Prostate gland (tissue), 2 donors: ENCODE measurements around the gene JUN. TPM values are rescaled to one million over a fixed set of nuclear protein-coding genes. Genes with fewer than 3 reads are reported as not detected.
"Not testable (repeated sequence)": the region's sequence is repeated elsewhere in the genome, so short reads cannot be mapped to it uniquely, and the experiment has no call there.

ENCODE experiments used
- DNase-seq: peaks from one replicate; pipeline ENCODE4 v3.0.0-alpha.2; 2019; ENCODE audit warnings: low spot score
- H3K27ac ChIP-seq, 2 donors: fragments of 200-600 bp; sonication (generic); 2 replicates each; pipeline ENCODE4 v1.5.1; 2017 to 2019
- H3K27me3 ChIP-seq: fragments of 200-600 bp; sonication (generic); replicated peaks from 2 replicates; pipeline ENCODE4 v1.5.1; 2019; ENCODE audit not compliant: insufficient read depth
- H3K36me3 ChIP-seq, 2 donors: fragments of 200-600 bp; sonication (generic); 1 replicate in 1 of 2; 2 replicates in 1 of 2; pipeline versions ENCODE4 v1.5.1 to v1.8.1; 2017 to 2019
- H3K4me1 ChIP-seq: fragments of 200-600 bp; sonication (generic); replicated peaks from 2 replicates; pipeline ENCODE4 v1.5.1; 2019
- H3K4me3 ChIP-seq, 2 donors: fragments of 200-600 bp; sonication (generic); 2 replicates each; pipeline ENCODE4 v1.5.1; 2017 to 2019
- H3K9me3 ChIP-seq: fragments of 200-600 bp; sonication (generic); 2 replicates; pipeline ENCODE4 v1.5.1; 2017
- CTCF ChIP-seq, 4 experiments: fragments of 200-600 bp in 2 of 4; fragments of 450-650 bp in 2 of 4; sonication (generic) in 2 of 4; IDR thresholded peaks; 1 replicate in 3 of 4; 2 replicates in 1 of 4; pipeline ENCODE4 v1.5.1; 2016 to 2019; ENCODE audit warnings: antibody characterized with exemption in 4 of 4, mild to moderate bottlenecking in 2 of 4, moderate library complexity in 2 of 4
- POLR2A ChIP-seq: fragments of 450-650 bp; IDR thresholded peaks from one replicate; pipeline ENCODE4 v1.6.1; 2016; ENCODE audit warnings: antibody characterized with exemption, mild to moderate bottlenecking
- POLR2AphosphoS5 ChIP-seq: sonication (generic); formaldehyde crosslinking; IDR thresholded peaks from one replicate; pipeline ENCODE4 v1.6.1; 2017; ENCODE audit warnings: antibody characterized with exemption
- WGBS: methylation state at CpG from one replicate; pipeline ENCODE4 v1.1.5; 2018; 5-methylcytosine and 5-hydroxymethylcytosine counted together
- intact Hi-C: fragments of 100-400 bp; cut with DNase I; formaldehyde crosslinking; loops from one replicate; pipeline ENCODE4 v1.14.2; 2022
- total RNA-seq, 2 donors: library from RNA; depleted of rRNA; stranded (reverse); fragments of >200 nt; gene quantifications; one replicate each; pipeline ENCODE4 v1.1.0, GENCODE V29; 2016

The JUN gene
- total RNA-seq, 2 donors from 2014 or later = 154 to 303 TPM

- intact Hi-C loops = no loop called here
- Histone ChIP-seq H3K36me3 (no peaks in the 10 kb centered on the region), H3K27me3 (no peaks in the 10 kb centered on the region), H3K4me1 (no peaks in the 10 kb centered on the region), H3K9me3 (no peaks in the 10 kb centered on the region), H3K4me3 (no peak overlapping the region), H3K27ac (no peak overlapping the region)
- no peak for DNase-seq
- WGBS = 87% methylated on average over 11 of the region's 11 CpGs
- TF ChIP-seq POLR2A (no peak), CTCF (IDR thresholded peaks at IDR 0.05) (no peak), POLR2AphosphoS5 (no peak)
Observed at GRCh38 chr1:58805716-58806571, 22.1 kb upstream of the JUN start.

GRCh38 chr1:58804853-58805565, 21.2 kb upstream of the JUN start:
- no peak for DNase-seq
- Histone ChIP-seq H3K4me1 (no peaks in the 10 kb centered on the region), H3K27ac (no peak overlapping the region), H3K27me3 (no peaks in the 10 kb centered on the region), H3K36me3 (no peaks in the 10 kb centered on the region), H3K9me3 (no peaks in the 10 kb centered on the region), H3K4me3 (no peak overlapping the region)
- TF ChIP-seq POLR2A (no peak), POLR2AphosphoS5 (no peak), CTCF (IDR thresholded peaks at IDR 0.05) (no peak)
- intact Hi-C loops = no loop called here
- WGBS = 75% methylated on average over 3 of the region's 3 CpGs

GRCh38 chr1:58803858-58804257, 20.0 kb upstream of the JUN start:
- intact Hi-C loops = no loop called here
- H3K27me3 ChIP-seq = no peaks in the 10 kb centered on the region
- H3K9me3 ChIP-seq = no peaks in the 10 kb centered on the region
- no peak overlapping the region for H3K27ac ChIP-seq
- no peak overlapping the region for H3K4me3 ChIP-seq
- TF ChIP-seq POLR2A (no peak), CTCF (IDR thresholded peaks at IDR 0.05) (no peak), POLR2AphosphoS5 (no peak)
- H3K4me1 ChIP-seq = no peaks in the 10 kb centered on the region
- 88% methylated on average over 2 of the region's 2 CpGs for WGBS
- no peak for DNase-seq
- no peaks in the 10 kb centered on the region for H3K36me3 ChIP-seq

GRCh38 chr1:58802640-58803399, 19.0 kb upstream of the JUN start:
- H3K4me3 ChIP-seq = no peak overlapping the region
- WGBS = 67% methylated on average over 5 of the region's 5 CpGs
- no peaks in the 10 kb centered on the region for H3K27me3 ChIP-seq
- no peak for DNase-seq
- TF ChIP-seq POLR2A (no peak), POLR2AphosphoS5 (no peak), CTCF (IDR thresholded peaks at IDR 0.05) (no peak)
- no peak overlapping the region for H3K27ac ChIP-seq
- no peaks in the 10 kb centered on the region for H3K9me3 ChIP-seq
- intact Hi-C loops = no loop called here
- H3K4me1 ChIP-seq = no peaks in the 10 kb centered on the region
- H3K36me3 ChIP-seq = no peaks in the 10 kb centered on the region

- H3K27ac ChIP-seq, H3K4me1 ChIP-seq, H3K27me3 ChIP-seq, H3K36me3 ChIP-seq, H3K4me3 ChIP-seq, H3K9me3 ChIP-seq, DNase-seq, intact Hi-C loops: not testable (repeated sequence)
- WGBS = 97% methylated on average over 1 of the region's 1 CpG
Observed at GRCh38 chr1:58801286-58801685, 17.4 kb upstream of the JUN start.
